K562 (cell line): ENCODE results near the gene TCF12. TPM values are rescaled to one million over a fixed set of nuclear protein-coding genes. Genes with fewer than 3 reads are reported as not detected.

Experiments
- ATAC-seq: fragments of 200-7000 bp; cut with Tn5 transposase; 3 replicates; pipeline ENCODE4 v1.9.1; 2020; ENCODE audit warnings: moderate library complexity
- BruUV-seq: library from RNA; stranded (reverse); fragments of 400-500 nt; replicated peaks from 2 replicates; lab custom pipeline; 2021; lab: Mats Ljungman, UMichigan
- CTCF ChIA-PET: fragments of 300-600 bp; formaldehyde crosslinking; extraction: SDS; loops from one replicate; lab custom pipeline; 2021; ENCODE audit warnings: low intra/inter-chr PET ratio; lab: Yijun Ruan, JAX
- POLR2A ChIA-PET: fragments of 300-600, 350-650 bp; sonication (Branson Sonifier 250); formaldehyde crosslinking; extraction: SDS; loops from one replicate; lab custom pipeline; 2021; ENCODE audit warnings: antibody characterized with exemption, inconsistent platforms; lab: Yijun Ruan, JAX
- DNase-seq, 4 experiments: peaks; one replicate each; pipeline versions ENCODE4 v3.0.0 to v3.0.0-alpha.2; 2011 to 2018; ENCODE audit warnings: low spot score in 3 of 4, mixed read lengths in 3 of 4; ENCODE audit errors: extremely low read depth in 1 of 4
- FAIRE-seq: peaks from 2 replicates; lab custom pipeline; 2011; peaks lifted over from hg19 to GRCh38; lab: Jason Lieb, UNC
- H2AFZ ChIP-seq: 2 replicates; pipeline ENCODE4 v1.6.0; 2011; ENCODE audit warnings: low read depth, low read length, control low read depth, inconsistent platforms
- H3K27ac ChIP-seq: fragments of 200-600 bp; 3 replicates; pipeline ENCODE4 v1.8.0; 2011; ENCODE audit warnings: low read depth, mild to moderate bottlenecking, control low read depth, inconsistent platforms, low read length, moderate library complexity, mixed read lengths; ENCODE audit errors: extremely low read depth
- H3K27me3 ChIP-seq, 2 experiments: fragments of 300-600 bp in 1 of 2; 2 replicates in 1 of 2; 3 replicates in 1 of 2; pipeline versions ENCODE4 v1.6.0 to v1.8.0; 2011; ENCODE audit warnings: inconsistent platforms in 2 of 2, low read length in 2 of 2, mild to moderate bottlenecking in 1 of 2, mixed read lengths in 1 of 2, moderate library complexity in 1 of 2; ENCODE audit not compliant: control insufficient read depth in 2 of 2, insufficient read depth in 2 of 2
- H3K36me3 ChIP-seq: fragments of 300-600 bp; 3 replicates; pipeline ENCODE4 v1.8.0; 2011; ENCODE audit warnings: mild to moderate bottlenecking, low read length, inconsistent platforms; ENCODE audit not compliant: control insufficient read depth, insufficient read depth
- H3K4me1 ChIP-seq, 2 experiments: fragments of 200-600 bp in 1 of 2; replicated peaks in 1 of 2; 2 replicates in 1 of 2; 3 replicates in 1 of 2; pipeline versions ENCODE4 v1.5.1 to v1.8.0; 2011; ENCODE audit warnings: inconsistent platforms in 2 of 2, low read length in 2 of 2, mild to moderate bottlenecking in 1 of 2, mixed read lengths in 1 of 2, moderate library complexity in 1 of 2; ENCODE audit not compliant: control insufficient read depth in 2 of 2, insufficient read depth in 2 of 2
- H3K4me2 ChIP-seq: 2 replicates; pipeline ENCODE4 v1.6.1; 2011; ENCODE audit warnings: low read length, control low read depth, inconsistent platforms, mixed read lengths; ENCODE audit not compliant: insufficient read depth
- H3K4me3 ChIP-seq: fragments of 200-600 bp; sonication (generic), shearing (Covaris generic); 2 replicates; pipeline ENCODE4 v1.5.1; 2016; ENCODE audit warnings: control low read depth, inconsistent platforms
- H3K79me2 ChIP-seq: fragments of 200-600 bp; 3 replicates; pipeline ENCODE4 v1.8.0; 2011; ENCODE audit warnings: low read length, inconsistent platforms; ENCODE audit not compliant: control insufficient read depth, insufficient read depth
- H3K9ac ChIP-seq, 2 experiments: 2 replicates each; pipeline versions ENCODE4 v1.6.0 to v1.6.1; 2011; ENCODE audit warnings: low read depth in 2 of 2, low read length in 2 of 2, control low read depth in 1 of 2, inconsistent platforms in 1 of 2, mild to moderate bottlenecking in 1 of 2, mixed read lengths in 1 of 2; ENCODE audit not compliant: insufficient read depth in 1 of 2
- H3K9me1 ChIP-seq: one replicate; pipeline ENCODE4 v1.6.0; 2011; ENCODE audit warnings: inconsistent platforms, mild to moderate bottlenecking, low read length, moderate library complexity; ENCODE audit not compliant: control insufficient read depth, insufficient read depth
- H3K9me3 ChIP-seq: replicated peaks from 2 replicates; pipeline ENCODE4 v1.5.1; 2011; ENCODE audit warnings: low read depth, low read length, inconsistent platforms; ENCODE audit not compliant: control insufficient read depth, insufficient read depth
- H4K20me1 ChIP-seq: replicated peaks from 2 replicates; pipeline ENCODE4 v1.6.1; 2011; ENCODE audit warnings: low read length, inconsistent platforms, mixed read lengths; ENCODE audit not compliant: control insufficient read depth, insufficient read depth
- CBFA2T2 ChIP-seq: fragments of 450-650 bp; conservative IDR thresholded peaks from 2 replicates; pipeline ENCODE4 v1.6.1; 2017; ENCODE audit warnings: mild to moderate bottlenecking
- NELFE ChIP-seq: IDR thresholded peaks from 2 replicates; pipeline ENCODE4 v1.6.1; 2011; ENCODE audit warnings: mild to moderate bottlenecking; ENCODE audit not compliant: insufficient read depth, insufficient read length
- RFX5 ChIP-seq: IDR thresholded peaks from 2 replicates; pipeline ENCODE4 v1.6.1; 2011; ENCODE audit warnings: low read depth, mild to moderate bottlenecking, improper control_type of control experiment, low read length
- STAT5B ChIP-seq: fragments of 250-450 bp; sonication (Bioruptor Pico); IDR thresholded peaks from 2 replicates; pipeline ENCODE4 v1.8.0; 2021; ENCODE audit warnings: mild to moderate bottlenecking, inconsistent platforms
- ZNF384 ChIP-seq: IDR thresholded peaks from 2 replicates; pipeline ENCODE4 v1.6.1; 2012; ENCODE audit warnings: low read depth, low read length, improper control_type of control experiment
- WGBS: fragments of 100-300 bp; shearing (Covaris generic); methylation state at CpG from one replicate; pipeline ENCODE4 v1.1.6; 2016; ENCODE audit warnings: low coverage, mixed read lengths; ENCODE audit not compliant: insufficient coverage; ENCODE audit errors: missing lambda C conversion rate; 5-methylcytosine and 5-hydroxymethylcytosine counted together
- in situ Hi-C: fragments of 300-500 bp; cut with MboI; formaldehyde crosslinking; loops from 4 replicates; pipeline ENCODE4 v1.15.0; 2018; ENCODE audit warnings: inconsistent platforms, mixed read lengths
- intact Hi-C: fragments of 100-400 bp; cut with micrococcal nuclease; formaldehyde crosslinking; loops from 2 replicates; pipeline ENCODE4 v1.14.2; 2022
- polyA plus RNA-seq, 8 experiments: library from polyadenylated mRNA; depleted of rRNA in 4 of 8; stranded (reverse) in 5 of 8; unstranded in 3 of 8; fragments of >200 nt; fragmentation: Nextera tagmentation in 2 of 8; fragmentation: Illumina TruSeq in 1 of 8; extraction: Ambion mirVana in 2 of 8; extraction: Trizol in 1 of 8; gene quantifications; 2 replicates each; pipeline versions ENCODE4 v1.2.1 to v1.2.3, GENCODE V29; 2011 to 2014; ENCODE audit warnings: inconsistent platforms in 1 of 8, missing spikeins in 1 of 8
- total RNA-seq, 7 experiments: library from RNA; depleted of rRNA in 6 of 7; stranded (reverse); fragments of >200 nt in 6 of 7; fragmentation: Illumina TruSeq in 2 of 7; extraction: Trizol in 2 of 7; gene quantifications; 2 replicates each; pipeline versions ENCODE4 v1.2.1 to v1.2.3, GENCODE V29; 2011 to 2021; ENCODE audit warnings: low replicate concordance in 1 of 7
- TF ChIP-seq, protein P1 (sequence below): fragments of 250-450 bp; sonication (Bioruptor Pico); IDR thresholded peaks from 2 replicates; pipeline ENCODE4 v1.4.0; 2020; ENCODE audit warnings: mild to moderate bottlenecking, moderate library complexity

The TCF12 gene
- total and polyA plus RNA-seq, 9 of the 15 experiments (the other 6 are each of a cell fraction or from before 2014, with no cell fraction given): 10.5 to 132 (median 52.9) TPM

DNA sequence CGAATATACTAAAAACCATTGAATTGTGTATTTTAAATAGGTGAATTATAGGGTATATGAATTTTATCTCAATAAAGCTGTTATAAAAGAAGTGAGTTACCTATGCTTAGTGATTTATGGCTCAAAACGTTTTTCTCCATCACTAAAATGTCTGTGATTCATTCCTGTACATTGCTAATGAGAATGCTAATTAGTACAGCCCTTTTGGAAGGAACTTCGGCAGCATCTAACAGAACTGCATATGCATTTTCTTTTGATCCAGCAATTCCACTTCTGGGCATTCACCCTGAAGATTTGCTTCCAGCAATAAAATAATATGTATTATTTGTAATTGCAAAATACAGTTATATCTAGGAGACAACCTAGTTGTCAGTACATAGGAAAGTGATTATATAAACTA is 53.6 kb downstream of the TCF12 start:
- Histone ChIP-seq H3K9ac (no peak overlapping the region), H3K4me2 (no peak overlapping the region)
- 29% methylated on average over 3 of the region's 3 CpGs for WGBS
- no peak for ATAC-seq
- no peak for TF ChIP-seq RFX5
- no peak for TF ChIP-seq NELFE
- TF ChIP-seq, protein P1, sequence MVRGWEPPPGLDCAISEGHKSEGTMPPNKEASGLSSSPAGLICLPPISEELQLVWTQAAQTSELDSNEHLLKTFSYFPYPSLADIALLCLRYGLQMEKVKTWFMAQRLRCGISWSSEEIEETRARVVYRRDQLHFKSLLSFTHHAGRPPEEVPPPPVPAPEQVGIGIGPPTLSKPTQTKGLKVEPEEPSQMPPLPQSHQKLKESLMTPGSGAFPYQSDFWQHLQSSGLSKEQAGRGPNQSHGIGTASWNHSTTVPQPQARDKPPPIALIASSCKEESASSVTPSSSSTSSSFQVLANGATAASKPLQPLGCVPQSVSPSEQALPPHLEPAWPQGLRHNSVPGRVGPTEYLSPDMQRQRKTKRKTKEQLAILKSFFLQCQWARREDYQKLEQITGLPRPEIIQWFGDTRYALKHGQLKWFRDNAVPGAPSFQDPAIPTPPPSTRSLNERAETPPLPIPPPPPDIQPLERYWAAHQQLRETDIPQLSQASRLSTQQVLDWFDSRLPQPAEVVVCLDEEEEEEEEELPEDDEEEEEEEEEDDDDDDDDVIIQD (CRISPR knock-in tag): no peak
- no peak for TF ChIP-seq CBFA2T2
- TF ChIP-seq ZNF384: no peak
- TF ChIP-seq STAT5B (CRISPR knock-in tag): no peak
- TF ChIP-seq, all 486 proteins: peak for 0
- no TSS peak for BruUV-seq
- Histone ChIP-seq H3K9me3 (no peaks in the 10 kb centered on the region), H2AFZ (no peak overlapping the region), H3K36me3 (no peaks in the 10 kb centered on the region), H4K20me1 (no peaks in the 10 kb centered on the region; the same call in 1 of the 2 replicates), H3K4me1 (peaks cover 6 to 31% of the 10 kb centered on the region in 2 experiments), H3K79me2 (peaks cover 91% of the 10 kb centered on the region), H3K27me3 (no peaks in the 10 kb centered on the region), H3K9me1 (no peaks in the 10 kb centered on the region), H3K4me3 (no peak overlapping the region), H3K27ac (peak overlapping the region; percentile 75; the same call in 1 of the 3 replicates)
- FAIRE-seq (no peak), DNase-seq (no peak)
- ChIA-PET POLR2A (no interaction called here), CTCF (no interaction called here)
- intact Hi-C loops (loop anchor here (5.0 kb wide), 1 partner anchor 55 kb away; the partner anchor contains the start of gene TCF12), in situ Hi-C loops (no loop called here)
